Small intestine (tissue), 7 donors: ENCODE measurements around the gene ZFYVE27. TPM values are rescaled to one million over a fixed set of nuclear protein-coding genes. Genes with fewer than 3 reads are reported as not detected.

Experiments used
- DNase-seq, 2 donors: peaks; one replicate each; pipeline versions ENCODE4 v3.0.0 to v3.0.0-alpha.2; 2013
- FAIRE-seq: peaks from 2 replicates; lab custom pipeline; 2012; peaks lifted over from hg19 to GRCh38; lab: Jason Lieb, UNC
- H3K27ac ChIP-seq, 3 donors: one replicate each; pipeline ENCODE4 v1.5.1; 2013; ENCODE audit warnings: low read length in 2 of 3, mild to moderate bottlenecking in 2 of 3, control low read depth in 1 of 3, inconsistent platforms in 1 of 3, low read depth in 1 of 3, moderate library complexity in 1 of 3
- H3K27me3 ChIP-seq, 3 donors: one replicate each; pipeline ENCODE4 v1.6.1; 2013; ENCODE audit warnings: low read length in 3 of 3, inconsistent platforms in 1 of 3; ENCODE audit not compliant: control insufficient read depth in 3 of 3, insufficient read depth in 3 of 3
- H3K36me3 ChIP-seq, 3 donors: one replicate each; pipeline ENCODE4 v1.6.1; 2013; ENCODE audit warnings: low read length in 3 of 3, inconsistent platforms in 1 of 3, low read depth in 1 of 3, mild to moderate bottlenecking in 1 of 3, moderate library complexity in 1 of 3; ENCODE audit not compliant: control insufficient read depth in 3 of 3, insufficient read depth in 2 of 3
- H3K4me1 ChIP-seq, 3 donors: one replicate each; pipeline ENCODE4 v1.6.1; 2013; ENCODE audit warnings: low read length in 2 of 3, inconsistent platforms in 1 of 3, low read depth in 1 of 3, mild to moderate bottlenecking in 1 of 3, moderate library complexity in 1 of 3; ENCODE audit not compliant: control insufficient read depth in 3 of 3, insufficient read depth in 2 of 3
- H3K4me3 ChIP-seq, 3 donors: one replicate each; pipeline ENCODE4 v1.5.1; 2013; ENCODE audit warnings: low read length in 3 of 3, control low read depth in 1 of 3, inconsistent platforms in 1 of 3, low read depth in 1 of 3, mild to moderate bottlenecking in 1 of 3, moderate library complexity in 1 of 3
- H3K9me3 ChIP-seq, 2 donors: one replicate each; pipeline ENCODE4 v1.6.1; 2013; ENCODE audit warnings: low read depth in 1 of 2, low read length in 1 of 2; ENCODE audit not compliant: control insufficient read depth in 2 of 2, insufficient read depth in 1 of 2
- WGBS, 3 donors: extraction: QIAGEN DNeasy Blood & Tissue Kit; methylation state at CpG; one replicate each; pipeline ENCODE4 v1.1.7; 2013; 5-methylcytosine and 5-hydroxymethylcytosine counted together
- polyA plus RNA-seq, 4 donors: library from polyadenylated mRNA; stranded (reverse) in 3 of 4; unstranded in 1 of 4; fragments of 200-250 nt in 3 of 4; fragments of 120-200 nt in 1 of 4; gene quantifications; one replicate each; pipeline versions ENCODE4 v1.2.1 to v1.2.3, GENCODE V29; 2013
- donor health status: healthy with polysubstance abuse.
- donor health status: control.
- donor health status: control.
- donor health status: Bipolar disorder and iron deficiency.
- donor health status: healthy.

The ZFYVE27 gene
- polyA plus RNA-seq, 4 donors: 21.6 to 53.9 (median 29.7) TPM

- no peak overlapping the region for H3K27ac ChIP-seq
- H3K36me3 ChIP-seq: peaks cover 2 to 41% (median 3%) of the 10 kb centered on the region in 3 donors
- 92 to 93% (median 92%) methylated on average over 13 of the region's 13 CpGs for WGBS, 3 donors
- H3K27me3 ChIP-seq: peaks cover 0 to 8% (median 6%) of the 10 kb centered on the region in 3 donors
- no peak overlapping the region for H3K4me3 ChIP-seq
- H3K9me3 ChIP-seq: no peaks in the 10 kb centered on the region
- DNase-seq (no peak), FAIRE-seq (no peak)
- peaks cover 0 to 12% (median 0%) of the 10 kb centered on the region in 3 donors for H3K4me1 ChIP-seq
These were observed 29.3 kb downstream of the ZFYVE27 start for GRCh38 chr10:97766106-97766810.

GRCh38 chr10:97766996-97767924 is 30.3 kb downstream of the ZFYVE27 start:
- peaks cover 0 to 14% (median 0%) of the 10 kb centered on the region in 3 donors for H3K4me1 ChIP-seq
- no peak for FAIRE-seq
- WGBS, 3 donors: 69 to 82% (median 82%) methylated on average over 22 of the region's 22 CpGs
- H3K36me3 ChIP-seq: peaks cover under 1 to 32% (median 2%) of the 10 kb centered on the region in 3 donors
- no peaks in the 10 kb centered on the region for H3K9me3 ChIP-seq
- no peak overlapping the region for H3K27ac ChIP-seq
- H3K4me3 ChIP-seq: no peak overlapping the region
- DNase-seq: peak in 1 of 2 donors; percentile 29
- peaks cover 0 to 13% (median 9%) of the 10 kb centered on the region in 3 donors for H3K27me3 ChIP-seq

GRCh38 chr10:97768322-97769315 is 31.7 kb downstream of the ZFYVE27 start:
- Histone ChIP-seq H3K9me3 (no peaks in the 10 kb centered on the region), H3K36me3 (peaks cover 0 to 24% (median 2%) of the 10 kb centered on the region in 3 donors), H3K4me1 (peaks cover 0 to 27% (median 0%) of the 10 kb centered on the region in 3 donors), H3K27ac (no peak overlapping the region), H3K4me3 (no peak overlapping the region), H3K27me3 (peaks cover 0 to 20% (median 18%) of the 10 kb centered on the region in 3 donors)
- no peak for DNase-seq
- no peak for FAIRE-seq
- 85 to 90% (median 87%) methylated on average over 9 of the region's 9 CpGs for WGBS, 3 donors

- Histone ChIP-seq H3K27ac (no peak overlapping the region), H3K27me3 (peaks cover 0 to 20% (median 18%) of the 10 kb centered on the region in 3 donors), H3K4me1 (peaks cover 0 to 18% (median 3%) of the 10 kb centered on the region in 3 donors), H3K36me3 (peaks cover 0 to 24% (median 2%) of the 10 kb centered on the region in 3 donors), H3K9me3 (no peaks in the 10 kb centered on the region), H3K4me3 (peak overlapping the region in 2 of 3 donors; percentile 49 to 86)
- FAIRE-seq (no peak), DNase-seq (no peak)
- WGBS, 3 donors: 77 to 80% (median 79%) methylated on average over 5 of the region's 5 CpGs
These were observed 33.3 kb downstream of the ZFYVE27 start for GRCh38 chr10:97770255-97770654.

- Histone ChIP-seq H3K9me3 (no peaks in the 10 kb centered on the region), H3K27ac (peak overlapping the region in 2 of 3 donors; percentile 28 to 64), H3K4me3 (peak overlapping the region in 2 of 3 donors; percentile 49 to 86), H3K27me3 (peaks cover 0 to 20% (median 18%) of the 10 kb centered on the region in 3 donors), H3K36me3 (peaks cover 0 to 20% (median 2%) of the 10 kb centered on the region in 3 donors), H3K4me1 (peaks cover 0 to 18% (median 3%) of the 10 kb centered on the region in 3 donors)
- peak; percentile 28 to 74 for DNase-seq
- FAIRE-seq: no peak
- whole genome bisulfite sequencing, 3 donors: 1 to 2% (median 1%) methylated on average over 57 to 90 of the region's 90 CpGs
These were observed 34.3 kb downstream of the ZFYVE27 start for GRCh38 chr10:97771055-97771891.

GRCh38 chr10:97771913-97772823 is 35.2 kb downstream of the ZFYVE27 start, which contains the start of gene SFRP5:
SFRP5 (minus strand) TSS chr10:97771999; CDS start chr10:97771833, 166 bp downstream.
- Histone ChIP-seq H3K4me3 (peak within 1 kb of the TSS in 2 of 3 donors; percentile 49 to 86), H3K36me3 (peaks cover 0 to 14% (median 2%) of the 10 kb centered on the region in 3 donors), H3K9me3 (no peaks in the 10 kb centered on the region), H3K4me1 (peaks cover 0 to 21% (median 3%) of the 10 kb centered on the region in 3 donors), H3K27me3 (peaks cover 0 to 20% (median 18%) of the 10 kb centered on the region in 3 donors), H3K27ac (peak within 1 kb of the TSS in 2 of 3 donors; percentile 65 to 77)
- DNase-seq (peak; percentile 77 to 94), FAIRE-seq (no peak)
- 3 to 16% (median 7%) methylated on average over 13 to 44 of the region's 44 CpGs for WGBS, 3 donors
